ENCODE results near the gene PDSS2. TPM values are rescaled to one million over a fixed set of nuclear protein-coding genes. Genes with fewer than 3 reads are reported as not detected.

PDSS2 gene
- total RNA-seq, 2 donors from 2014 or later = 6.2 to 10.9 TPM

GRCh38 chr6:107401573-107401972 lies 57.8 kb downstream of the PDSS2 start:
- TF ChIP-seq POLR2A (IDR thresholded peaks at IDR 0.05) (no peak), CTCF (IDR thresholded peaks at IDR 0.05) (no peak)
- H3K9me3 ChIP-seq = no peaks in the 10 kb centered on the region
- no peaks in the 10 kb centered on the region for H3K27me3 ChIP-seq
- intact Hi-C loops (cut with DNase I) = no loop called here
- WGBS, 2 donors = 100% methylated on average over 1 of the region's 1 CpG
- ATAC-seq (no peak), DNase-seq (no peak)
- H3K27ac ChIP-seq = no peak overlapping the region
- no peaks in the 10 kb centered on the region for H3K36me3 ChIP-seq (replicated peaks in 1 of 2; ENCODE audit: insufficient read depth in 1 of 2, low read depth in 2 of 2)
- no peak overlapping the region for H3K4me3 ChIP-seq
- no peaks in the 10 kb centered on the region for H3K4me1 ChIP-seq

- Histone ChIP-seq H3K4me1 (no peaks in the 10 kb centered on the region), H3K36me3 (replicated peaks in 1 of 2; ENCODE audit: insufficient read depth in 1 of 2, low read depth in 2 of 2) (no peaks in the 10 kb centered on the region), H3K4me3 (no peak overlapping the region), H3K9me3 (no peaks in the 10 kb centered on the region), H3K27me3 (no peaks in the 10 kb centered on the region), H3K27ac (no peak overlapping the region)
- 96 to 98% methylated on average over 3 to 4 of the region's 4 CpGs for WGBS, 2 donors
- DNase-seq = no peak
- TF ChIP-seq POLR2A (IDR thresholded peaks at IDR 0.05) (no peak), CTCF (IDR thresholded peaks at IDR 0.05) (no peak)
- intact Hi-C loops (cut with DNase I) = no loop called here
- ATAC-seq = no peak
These were observed 58.7 kb downstream of the PDSS2 start for GRCh38 chr6:107400616-107401147.

- ATAC-seq = no peak
- DNase-seq = no peak
- intact Hi-C loops (cut with DNase I) = no loop called here
These were observed 59.4 kb downstream of the PDSS2 start for GRCh38 chr6:107399935-107400334.

GRCh38 chr6:107398001-107398400 lies 61.4 kb downstream of the PDSS2 start:
- no peak for DNase-seq

More at GRCh38 chr6:107399935-107400334, 59.4 kb downstream of the PDSS2 start:
- H3K4me3 ChIP-seq = no peak overlapping the region
- H3K4me1 ChIP-seq = no peaks in the 10 kb centered on the region
- H3K27me3 ChIP-seq = no peaks in the 10 kb centered on the region
- no peaks in the 10 kb centered on the region for H3K36me3 ChIP-seq (replicated peaks in 1 of 2; ENCODE audit: insufficient read depth in 1 of 2, low read depth in 2 of 2)
- WGBS, 2 donors = 90 to 95% methylated on average over 1 of the region's 1 CpG
- no peak overlapping the region for H3K27ac ChIP-seq
- TF ChIP-seq CTCF (IDR thresholded peaks at IDR 0.05) (no peak), POLR2A (IDR thresholded peaks at IDR 0.05) (no peak)
- H3K9me3 ChIP-seq = no peaks in the 10 kb centered on the region

More at GRCh38 chr6:107398001-107398400, 61.4 kb downstream of the PDSS2 start:
- no peak for ATAC-seq
- H3K27ac ChIP-seq = no peak overlapping the region
- H3K36me3 ChIP-seq (replicated peaks in 1 of 2; ENCODE audit: insufficient read depth in 1 of 2, low read depth in 2 of 2) = no peaks in the 10 kb centered on the region
- intact Hi-C loops (cut with DNase I) = no loop called here
- H3K9me3 ChIP-seq = no peaks in the 10 kb centered on the region
- H3K4me3 ChIP-seq = no peak overlapping the region
- no peaks in the 10 kb centered on the region for H3K27me3 ChIP-seq
- no peaks in the 10 kb centered on the region for H3K4me1 ChIP-seq
- TF ChIP-seq CTCF (IDR thresholded peaks at IDR 0.05) (no peak), POLR2A (IDR thresholded peaks at IDR 0.05) (no peak)

Measured in body of pancreas (tissue), 4 donors.